HL-60 (cell line): Measurements from ENCODE around the gene TLE3.

Experiments used
- DNase-seq, 2 experiments: peaks; one replicate each; pipeline ENCODE4 v3.0.0-alpha.2; 2010 to 2020; ENCODE audit warnings: low read depth in 1 of 2, low spot score in 1 of 2
- H3K27ac ChIP-seq: fragments of 250-450 bp; sonication (Bioruptor Pico); replicated peaks from 2 replicates; pipeline ENCODE4 v1.5.1; 2020; ENCODE audit warnings: mild to moderate bottlenecking, moderate library complexity
- H3K27me3 ChIP-seq: fragments of 250-450 bp; sonication (Bioruptor Pico); 2 replicates; pipeline ENCODE4 v1.5.1; 2021; ENCODE audit warnings: mild to moderate bottlenecking, moderate library complexity; ENCODE audit not compliant: insufficient read depth, poor library complexity, severe bottlenecking
- H3K4me3 ChIP-seq: replicated peaks from 2 replicates; pipeline ENCODE4 v1.5.1; 2011; ENCODE audit warnings: mild to moderate bottlenecking, control low read depth, low read length; ENCODE audit not compliant: insufficient read depth
- CTCF ChIP-seq: IDR thresholded peaks from one replicate; pipeline ENCODE4 v1.5.1; 2011; ENCODE audit warnings: low read length, control low read depth, inconsistent platforms; ENCODE audit not compliant: insufficient read depth
- GABPA ChIP-seq: IDR thresholded peaks from 2 replicates; pipeline ENCODE4 v1.6.1; 2012; ENCODE audit warnings: low read depth
- POLR2AphosphoS5 ChIP-seq: IDR thresholded peaks from 2 replicates; pipeline ENCODE4 v1.6.1; 2012; ENCODE audit warnings: low read depth
- REST ChIP-seq: IDR thresholded peaks from 2 replicates; pipeline ENCODE4 v1.6.1; 2012; ENCODE audit warnings: low read depth; ENCODE audit not compliant: insufficient replicate concordance
- SPI1 ChIP-seq: IDR thresholded peaks from 2 replicates; pipeline ENCODE4 v1.6.1; 2012; ENCODE audit warnings: low read depth, mild to moderate bottlenecking, borderline replicate concordance

The TLE3 gene

GRCh38 chr15:70101459-70102113 is 3.9 kb upstream of the TLE3 start:
- Histone ChIP-seq H3K27ac (no peak overlapping the region), H3K27me3 (no peaks in the 10 kb centered on the region), H3K4me3 (no peak overlapping the region)
- TF ChIP-seq REST (no peak), SPI1 (no peak), CTCF (no peak), GABPA (no peak), POLR2AphosphoS5 (no peak)
- peak in 1 of 2 experiments; percentile 57 for DNase-seq

- Histone ChIP-seq H3K4me3 (peak overlapping the region; percentile 26; the same call in 1 of the 2 replicates), H3K27me3 (no peaks in the 10 kb centered on the region), H3K27ac (peak overlapping the region; percentile 48)
- TF ChIP-seq REST: peak; percentile 51
- no peak for TF ChIP-seq POLR2AphosphoS5
- peak; percentile 60 to 79 for DNase-seq
Measured at GRCh38 chr15:70100474-70101341, 3.0 kb upstream of the TLE3 start.

GRCh38 chr15:70099967-70100473 is 2.3 kb upstream of the TLE3 start:
- no peak overlapping the region; the same call in 1 of the 2 replicates for H3K4me3 ChIP-seq
- peak; percentile 39 to 55 for DNase-seq
- TF ChIP-seq POLR2AphosphoS5 (no peak), REST (no peak), SPI1 (no peak), GABPA (no peak), CTCF (no peak)

More at GRCh38 chr15:70099967-70100473, 2.3 kb upstream of the TLE3 start:
- Histone ChIP-seq H3K27ac (peak overlapping the region; percentile 48), H3K27me3 (no peaks in the 10 kb centered on the region)
